NT2/D1 (cell line): ENCODE data around the gene KCNJ6.
"Not testable (repeated sequence)": the region's sequence is repeated elsewhere in the genome, so short reads cannot be mapped to it uniquely, and the experiment has no call there.

Experiments used
- DNase-seq: peaks from one replicate; pipeline ENCODE4 v3.0.0-alpha.2; 2011; ENCODE audit warnings: low read depth, low spot score
- H3K27me3 ChIP-seq: 2 replicates; pipeline ENCODE4 v1.6.0; 2011; ENCODE audit warnings: mild to moderate bottlenecking; ENCODE audit not compliant: insufficient read length, insufficient read depth
- H3K36me3 ChIP-seq: 2 replicates; pipeline ENCODE4 v1.6.1; 2011; ENCODE audit warnings: mild to moderate bottlenecking, low read length, mixed read lengths; ENCODE audit not compliant: insufficient read depth, insufficient read length
- H3K4me1 ChIP-seq: 2 replicates; pipeline ENCODE4 v1.5.1; 2011; ENCODE audit not compliant: insufficient read depth, insufficient read length
- H3K4me3 ChIP-seq: 2 replicates; pipeline ENCODE4 v1.5.1; 2011; ENCODE audit warnings: low read depth; ENCODE audit not compliant: insufficient read length
- H3K9ac ChIP-seq: 2 replicates; pipeline ENCODE4 v1.6.0; 2011; ENCODE audit warnings: low read depth; ENCODE audit not compliant: insufficient read length
- H3K9me3 ChIP-seq: 2 replicates; pipeline ENCODE4 v1.5.1; 2011; ENCODE audit warnings: mild to moderate bottlenecking, low read length; ENCODE audit not compliant: insufficient read depth
- SUZ12 ChIP-seq: IDR thresholded peaks from 2 replicates; pipeline ENCODE4 v1.6.1; 2011; ENCODE audit not compliant: insufficient read length, insufficient read depth; ENCODE audit errors: extremely low read depth
- YY1 ChIP-seq: IDR thresholded peaks from 2 replicates; pipeline ENCODE4 v1.6.1; 2011; ENCODE audit not compliant: insufficient read length, insufficient read depth
- ZNF274 ChIP-seq: IDR thresholded peaks from 2 replicates; pipeline ENCODE4 v1.6.1; 2011; ENCODE audit warnings: mild to moderate bottlenecking, low read depth, low read length

The KCNJ6 gene

DNA sequence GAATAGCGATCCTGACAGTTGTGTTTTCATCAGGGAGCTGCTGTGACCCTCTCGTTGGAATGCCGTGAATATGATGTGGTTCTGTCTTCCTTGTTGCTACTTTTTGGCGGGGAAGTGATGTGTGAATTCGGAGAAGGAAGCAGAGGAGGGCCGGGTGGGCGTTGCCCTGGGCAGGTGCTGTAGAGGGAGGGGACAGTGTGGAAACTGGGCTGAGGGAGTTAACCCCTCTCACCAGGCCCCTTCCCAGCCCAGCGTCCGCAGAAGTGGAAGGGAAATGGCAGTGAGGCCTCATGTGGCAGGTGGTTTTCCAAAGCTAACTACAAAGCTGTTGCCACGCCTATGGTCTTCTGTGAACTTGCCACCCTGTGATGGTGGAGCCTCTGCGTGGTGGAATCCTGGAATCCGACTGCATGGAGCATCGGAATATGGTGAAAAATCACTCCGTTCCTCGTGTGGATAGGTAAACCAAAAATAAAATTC lies 321.7 kb downstream of the KCNJ6 start:
- H3K36me3 ChIP-seq, result no peaks in the 10 kb centered on the region
- no peaks in the 10 kb centered on the region for H3K27me3 ChIP-seq
- peaks cover 9% of the 10 kb centered on the region for H3K4me1 ChIP-seq
- no peak overlapping the region for H3K9ac ChIP-seq
- DNase-seq, result no peak
- no peak overlapping the region for H3K4me3 ChIP-seq
- no peak for TF ChIP-seq SUZ12
- peaks cover 20% of the 10 kb centered on the region; the same call in 1 of the 2 replicates for H3K9me3 ChIP-seq

DNA sequence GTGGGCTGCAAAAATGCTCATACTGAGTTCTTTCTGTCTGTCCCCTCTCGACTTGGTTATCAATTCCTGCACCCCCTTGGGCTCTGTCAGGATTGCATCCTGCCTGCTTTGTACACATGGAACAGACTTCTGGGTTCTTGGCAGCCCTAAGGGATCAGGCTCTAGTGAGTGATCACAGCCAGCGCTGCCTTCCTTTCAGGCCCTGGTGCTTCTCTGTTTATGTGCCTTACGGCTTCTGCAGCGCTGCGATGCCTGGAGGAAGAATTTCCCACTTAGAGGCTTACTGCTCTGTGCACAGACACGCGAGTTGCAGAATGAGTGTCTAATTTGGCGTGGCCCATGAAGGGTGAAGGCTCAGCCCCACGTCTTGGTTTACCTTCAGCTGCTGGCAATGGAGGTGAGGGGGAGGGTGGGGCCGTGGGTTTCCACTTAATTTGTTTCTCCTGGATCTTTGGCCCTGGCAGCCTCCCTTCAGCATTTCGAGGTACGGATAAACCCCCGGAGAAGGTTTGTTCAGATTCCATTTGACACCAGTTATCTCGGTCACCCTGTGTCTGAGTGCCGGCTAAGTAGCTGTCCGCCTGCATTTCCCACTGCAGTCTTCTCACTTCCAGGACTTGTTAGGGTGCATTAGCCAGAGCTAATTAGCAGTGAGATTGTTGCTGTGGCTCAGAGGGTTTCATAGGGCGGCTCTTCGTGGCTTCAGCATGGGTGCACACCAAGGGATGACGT lies 322.4 kb downstream of the KCNJ6 start:
- no peaks in the 10 kb centered on the region for H3K27me3 ChIP-seq
- no peak for DNase-seq
- no peak overlapping the region for H3K9ac ChIP-seq
- peaks cover 20% of the 10 kb centered on the region; the same call in 1 of the 2 replicates for H3K9me3 ChIP-seq
- no peak for TF ChIP-seq YY1
- no peak for TF ChIP-seq ZNF274
- TF ChIP-seq SUZ12, result no peak
- no peak overlapping the region for H3K4me3 ChIP-seq
- H3K36me3 ChIP-seq, result no peaks in the 10 kb centered on the region
- peaks cover 9% of the 10 kb centered on the region for H3K4me1 ChIP-seq

DNA sequence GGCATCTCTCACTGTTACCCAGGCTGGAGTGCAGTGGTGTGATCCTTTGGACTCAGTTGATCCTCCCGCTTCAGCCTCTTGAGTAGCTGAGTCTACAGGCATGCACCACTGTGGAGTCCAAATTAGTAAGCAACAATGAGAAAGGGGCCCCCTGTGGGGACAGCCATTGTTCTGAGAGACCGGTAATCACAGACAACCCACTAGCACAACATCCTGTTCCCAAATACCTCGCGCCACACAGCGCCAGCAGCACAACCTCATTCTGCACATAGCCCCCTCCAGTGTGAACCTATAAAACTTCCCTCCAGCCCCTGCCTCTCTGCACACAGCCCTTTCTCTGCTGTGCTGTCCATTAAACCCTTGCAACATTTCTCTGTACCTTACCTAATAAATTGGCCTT lies 323.2 kb downstream of the KCNJ6 start:
- peaks cover 20% of the 10 kb centered on the region; the same call in 1 of the 2 replicates for H3K9me3 ChIP-seq
- DNase-seq, result peak; percentile 97
- peaks cover 9% of the 10 kb centered on the region for H3K4me1 ChIP-seq
- no peak for TF ChIP-seq SUZ12
- TF ChIP-seq YY1, result no peak
- no peak for TF ChIP-seq ZNF274
- no peaks in the 10 kb centered on the region for H3K36me3 ChIP-seq
- H3K4me3 ChIP-seq, result no peak overlapping the region
- H3K27me3 ChIP-seq, result no peaks in the 10 kb centered on the region
- H3K9ac ChIP-seq, result no peak overlapping the region

DNA sequence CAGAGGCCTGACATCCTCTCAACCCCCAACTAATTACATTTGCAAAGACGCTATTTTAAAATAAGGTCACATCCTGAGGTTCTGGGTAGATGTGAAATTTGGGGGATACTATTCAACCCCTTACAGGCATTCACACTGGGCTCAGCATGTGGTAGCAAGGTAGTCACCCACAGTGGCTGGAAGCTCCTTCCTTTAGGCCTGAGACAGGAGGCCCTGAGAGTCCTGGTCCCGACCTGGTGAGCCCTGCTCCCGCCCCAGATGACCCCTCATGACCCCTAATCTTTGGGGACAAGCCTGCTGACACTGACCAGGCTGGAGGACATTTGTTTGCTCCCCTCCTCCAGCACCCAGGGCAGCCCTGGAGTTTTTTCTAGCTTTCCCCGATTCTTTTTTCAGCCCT lies 323.8 kb downstream of the KCNJ6 start:
- Histone ChIP-seq H3K27me3 (no peaks in the 10 kb centered on the region), H3K4me1 (peaks cover 9% of the 10 kb centered on the region), H3K4me3 (no peak overlapping the region), H3K9me3 (peaks cover 17% of the 10 kb centered on the region; the same call in 1 of the 2 replicates), H3K36me3 (no peaks in the 10 kb centered on the region), H3K9ac (peak overlapping the region; percentile 5)
- no peak for TF ChIP-seq ZNF274
- no peak for TF ChIP-seq SUZ12
- TF ChIP-seq YY1, result no peak
- no peak for DNase-seq

DNA sequence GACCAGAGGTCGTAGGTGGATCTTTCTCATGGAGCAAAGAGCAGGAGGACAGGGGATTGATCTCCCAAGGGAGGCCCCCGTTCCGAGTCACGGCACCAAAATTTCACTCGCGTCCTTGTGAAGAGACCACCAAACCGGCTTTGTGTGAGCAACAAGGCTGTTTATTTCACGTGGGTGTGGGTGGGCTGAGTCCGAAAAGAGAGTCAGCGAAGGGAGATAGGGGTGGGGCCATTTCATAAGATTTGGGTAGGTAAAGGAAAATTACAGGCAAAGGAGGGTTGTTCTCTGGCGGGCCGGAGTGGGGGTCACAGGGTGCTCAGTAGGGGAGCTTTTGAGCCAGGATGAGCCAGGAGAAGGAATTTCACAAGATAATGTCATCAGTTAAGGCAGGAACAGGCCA lies 324.3 kb downstream of the KCNJ6 start:
- H3K36me3 ChIP-seq, H3K27me3 ChIP-seq, H3K4me3 ChIP-seq, H3K9ac ChIP-seq, DNase-seq: not testable (repeated sequence)
- peaks cover 13% of the 10 kb centered on the region; the same call in 1 of the 2 replicates for H3K9me3 ChIP-seq
- H3K4me1 ChIP-seq, result peaks cover 12% of the 10 kb centered on the region

DNA sequence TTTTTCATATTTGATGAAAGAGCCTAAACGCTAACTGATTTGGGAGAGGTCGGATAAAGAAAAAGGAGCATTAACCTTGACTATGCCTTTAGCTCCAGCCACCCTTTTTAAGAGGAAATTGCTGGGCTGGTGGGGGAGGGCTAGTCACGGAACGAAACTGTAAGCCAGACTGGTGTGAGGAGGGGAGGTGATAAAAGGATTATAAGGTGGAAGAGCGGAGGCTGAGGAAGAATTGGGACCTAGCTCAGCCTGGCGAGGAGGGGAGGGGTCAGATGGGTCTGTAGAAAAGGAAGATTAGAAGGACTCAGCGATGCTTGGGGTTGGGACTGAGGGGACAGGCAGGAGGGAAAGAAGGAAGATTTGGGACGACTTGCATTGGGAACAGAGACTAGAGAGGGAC lies 325.4 kb downstream of the KCNJ6 start:
- not testable (repeated sequence) for H3K27me3 ChIP-seq, H3K9me3 ChIP-seq, H3K36me3 ChIP-seq, H3K9ac ChIP-seq, H3K4me3 ChIP-seq, DNase-seq
- H3K4me1 ChIP-seq, result peaks cover 13% of the 10 kb centered on the region

DNA sequence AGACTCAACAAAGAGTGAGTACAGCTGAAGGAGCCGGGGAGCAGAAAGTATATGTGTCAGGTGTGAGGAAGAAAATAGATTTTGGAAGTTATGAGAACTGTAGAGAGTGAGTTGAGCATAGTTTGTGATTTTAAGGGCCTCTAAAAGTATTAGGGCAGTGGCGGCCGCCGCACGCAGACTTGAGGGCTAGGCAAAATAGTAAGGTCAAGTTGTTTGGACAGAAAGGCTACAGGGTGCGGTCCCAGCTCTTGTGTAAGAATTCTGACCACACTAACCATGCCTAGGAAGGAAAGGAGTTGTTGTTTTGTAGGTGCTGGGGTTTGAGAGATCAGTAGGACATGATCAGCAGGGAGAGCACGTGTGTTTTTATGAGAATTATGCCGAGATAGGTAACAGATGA lies 327.6 kb downstream of the KCNJ6 start:
- not testable (repeated sequence) for H3K36me3 ChIP-seq, DNase-seq, H3K4me3 ChIP-seq, H3K4me1 ChIP-seq, H3K9ac ChIP-seq, H3K27me3 ChIP-seq, H3K9me3 ChIP-seq

DNA sequence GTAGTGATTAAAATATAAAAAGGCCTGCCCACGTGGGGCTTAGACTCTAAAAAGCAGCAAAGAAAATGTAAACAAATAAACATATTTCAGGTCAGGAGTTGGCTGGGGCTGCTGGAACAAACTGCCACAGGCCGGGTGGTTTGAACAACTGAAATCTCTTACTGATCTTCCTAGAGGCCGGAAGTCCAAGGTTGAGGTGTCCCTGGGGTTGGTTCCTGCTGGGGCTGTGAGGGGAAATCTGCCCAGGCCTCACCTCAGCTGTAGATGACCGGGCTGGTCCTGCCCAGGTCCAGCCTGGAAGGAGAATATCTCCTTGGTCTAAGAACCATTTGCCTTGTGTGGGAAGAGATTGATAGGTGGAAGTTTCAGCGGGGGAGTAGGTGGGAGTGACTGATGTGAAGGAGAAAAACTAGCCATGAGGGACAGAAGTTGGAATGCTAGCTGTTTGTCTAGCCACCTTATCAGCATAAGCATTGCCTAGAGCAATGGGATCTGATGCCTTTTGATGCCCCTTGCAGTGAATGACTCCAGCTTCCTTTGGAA lies 328.6 kb downstream of the KCNJ6 start:
- no peak overlapping the region for H3K4me3 ChIP-seq
- no peak overlapping the region for H3K9ac ChIP-seq
- H3K4me1 ChIP-seq, result peaks cover 4% of the 10 kb centered on the region
- H3K27me3 ChIP-seq, result no peaks in the 10 kb centered on the region
- H3K9me3 ChIP-seq, result no peaks in the 10 kb centered on the region
- TF ChIP-seq ZNF274, result no peak
- TF ChIP-seq SUZ12, result no peak
- no peak for TF ChIP-seq YY1
- no peak for DNase-seq
- no peaks in the 10 kb centered on the region for H3K36me3 ChIP-seq
